HG03175 (cell line): ENCODE results near the gene RAB6A.
"Not testable (repeated sequence)": the region's sequence is repeated elsewhere in the genome, so short reads cannot be mapped to it uniquely, and the experiment has no call there.

ENCODE experiments used
- ATAC-seq: cut with Tn5 transposase; IDR thresholded peaks from one replicate; pipeline ENCODE4 v1.9.1; 2021; ENCODE audit warnings: mild to moderate bottlenecking, moderate library complexity; ENCODE audit not compliant: unreplicated experiment

RAB6A gene

DNA sequence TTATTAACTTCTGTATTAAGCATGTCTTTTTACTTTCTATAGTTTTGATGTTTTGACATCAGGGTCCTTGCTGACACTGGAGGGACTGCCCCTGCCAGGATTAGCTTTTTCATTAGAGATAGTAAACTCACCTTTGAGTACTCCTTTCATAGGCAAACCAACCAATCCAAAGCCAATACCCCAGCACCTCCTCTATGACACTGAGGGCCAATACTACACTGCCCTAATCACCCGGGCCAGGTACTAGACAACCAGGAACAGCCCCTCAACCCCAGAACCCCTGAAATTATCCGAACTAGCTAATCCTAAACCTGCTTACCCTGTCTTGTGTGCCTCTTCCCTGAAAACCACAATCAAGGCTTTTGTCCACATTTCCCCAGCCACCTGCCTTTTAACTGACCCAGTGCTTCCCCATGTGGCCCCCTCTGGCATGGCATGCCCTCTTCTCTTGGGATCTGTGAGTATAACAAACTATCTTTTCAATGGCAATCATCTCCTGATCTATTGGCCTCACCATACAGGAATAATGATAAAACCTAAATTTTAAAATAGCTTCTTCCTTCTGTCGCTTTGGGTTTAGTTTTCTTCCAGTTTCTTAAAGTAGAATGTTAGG, 31.2 kb downstream of the RAB6A start:
- ATAC-seq: no peak

DNA sequence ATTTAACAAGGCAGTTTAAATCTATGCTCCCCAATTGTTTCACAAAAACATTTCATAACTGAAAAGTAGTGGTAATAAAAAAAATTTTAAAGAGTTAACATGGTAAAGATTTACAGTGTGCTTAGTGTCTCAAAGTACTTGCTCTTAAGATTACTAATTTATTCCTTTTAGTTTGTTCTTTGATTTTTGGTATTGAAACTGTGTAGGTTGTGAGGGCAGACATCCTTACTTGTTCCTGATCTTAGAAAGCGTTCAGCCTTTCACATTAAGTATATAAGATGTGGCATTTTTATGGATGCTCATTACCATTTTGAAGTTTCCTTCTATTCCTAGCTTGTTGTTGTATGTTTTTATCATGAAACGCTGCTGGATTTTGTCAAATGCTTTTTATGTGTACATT, 32.9 kb downstream of the RAB6A start:
- ATAC-seq: no peak

DNA sequence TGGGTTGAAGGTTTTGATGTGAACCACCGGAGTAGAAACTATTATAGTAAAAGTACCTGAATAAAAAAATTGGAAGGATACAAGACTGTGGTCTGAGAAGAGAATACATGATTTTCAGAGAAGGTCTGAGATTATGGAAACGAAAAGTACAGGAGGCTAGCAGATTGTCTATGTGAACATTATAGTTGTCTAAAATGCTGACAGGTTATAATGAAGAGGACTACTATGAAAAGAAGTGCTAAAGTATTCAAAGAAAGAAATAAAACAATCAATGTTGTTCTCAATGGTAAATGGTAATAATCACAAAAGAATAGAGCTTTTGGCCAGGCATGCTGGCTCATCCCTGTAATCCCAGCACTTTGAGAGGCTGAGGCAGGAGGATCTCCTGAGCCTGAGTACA, 34.0 kb downstream of the RAB6A start:
- no peak for ATAC-seq

DNA sequence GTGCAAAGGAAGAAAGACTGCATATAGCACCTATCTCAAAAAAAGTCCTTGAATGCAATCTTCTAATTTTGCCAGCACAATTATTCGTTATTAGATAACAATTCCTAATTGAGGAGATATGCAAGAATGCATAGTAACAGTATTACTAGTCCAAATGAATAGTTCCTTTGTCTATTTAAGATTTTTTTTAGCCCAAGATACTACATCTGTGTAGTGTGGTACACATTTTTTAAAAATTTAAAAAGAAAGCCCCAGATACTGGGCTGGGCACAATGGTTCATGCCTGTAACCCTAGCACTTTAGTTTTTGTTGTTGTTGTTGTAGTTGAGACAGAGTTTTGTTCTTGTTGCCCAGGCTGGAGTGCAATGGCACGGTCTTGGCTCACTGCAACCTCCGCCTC, 43.7 kb downstream of the RAB6A start:
- ATAC-seq: no peak

DNA sequence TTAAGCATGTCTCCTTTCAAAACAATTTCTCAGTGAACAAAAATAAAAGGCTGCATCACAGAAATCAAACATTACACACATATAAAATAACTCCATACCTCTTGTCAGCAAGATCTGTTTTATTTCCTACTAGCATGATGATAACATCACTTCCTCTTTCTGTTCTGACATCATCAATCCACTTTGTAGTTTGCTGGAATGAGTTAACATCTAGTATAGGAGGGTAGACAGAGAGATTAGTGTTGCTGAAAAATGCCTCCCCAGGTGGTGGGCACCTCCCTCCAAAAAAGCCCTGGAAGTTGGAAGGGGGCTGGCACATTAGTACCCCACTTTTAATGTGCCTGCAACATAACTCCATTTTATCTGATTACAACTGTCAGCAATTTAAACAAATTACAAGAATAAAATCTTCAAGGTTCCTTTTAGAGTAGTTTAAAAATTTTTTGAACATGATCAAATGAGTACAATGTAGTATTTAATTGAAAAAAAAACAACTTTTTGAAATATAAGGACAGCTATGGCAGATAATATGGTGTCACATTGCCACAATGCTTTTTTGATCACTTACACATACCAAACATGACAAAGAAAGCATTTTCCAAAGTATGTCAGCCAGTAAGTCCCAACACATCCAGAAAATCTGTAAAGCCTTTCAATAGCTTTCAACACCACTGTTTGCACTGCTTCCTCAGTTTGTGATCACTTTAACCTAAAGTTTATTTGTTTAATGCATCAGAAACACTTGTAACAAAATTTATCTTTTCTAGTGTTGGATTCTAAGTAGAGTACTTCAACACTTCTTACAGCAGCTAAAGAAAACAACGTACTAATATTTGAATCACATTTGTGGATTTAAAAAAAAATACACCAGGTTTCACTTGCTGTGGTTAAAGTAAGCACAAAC, 44.5 kb downstream of the RAB6A start:
- ATAC-seq: no peak

DNA sequence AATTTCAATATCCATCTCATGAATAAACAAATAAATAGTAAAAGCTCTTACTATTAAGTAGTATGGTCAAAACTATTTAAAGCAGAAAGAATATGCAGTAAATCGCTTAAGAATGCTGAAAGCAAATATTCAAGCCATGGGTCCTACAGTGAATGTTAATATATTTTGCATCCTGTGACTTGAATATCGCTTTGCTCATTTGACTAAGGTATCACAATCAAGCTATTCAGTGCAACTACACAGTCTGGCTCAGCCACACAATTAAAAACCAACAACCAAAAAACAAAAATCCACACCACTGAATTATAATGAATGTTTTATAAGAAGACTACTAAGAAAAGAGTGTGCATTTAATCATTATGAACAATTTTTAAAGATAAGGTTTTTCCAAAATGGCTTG, 45.3 kb downstream of the RAB6A start:
- no peak for ATAC-seq

DNA sequence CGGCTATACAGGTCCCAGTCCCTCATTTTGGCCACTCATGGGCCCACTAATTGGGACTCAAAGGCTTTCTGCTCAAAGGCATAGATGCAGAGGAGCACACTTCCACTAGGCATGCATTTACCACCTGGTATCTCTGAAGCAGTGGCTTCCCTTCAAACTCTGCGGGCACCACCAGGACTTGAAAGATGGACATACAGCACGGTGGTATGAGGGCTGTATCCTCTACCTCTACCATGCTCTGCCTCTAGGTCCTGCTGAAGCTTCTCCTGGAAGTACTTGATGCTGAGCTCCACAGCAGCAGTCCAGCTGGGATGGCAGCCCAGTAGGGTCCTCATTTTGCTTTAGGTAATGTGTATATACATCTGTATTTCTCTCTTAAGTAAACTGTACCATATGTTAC, 49.9 kb downstream of the RAB6A start:
- no peak for ATAC-seq

DNA sequence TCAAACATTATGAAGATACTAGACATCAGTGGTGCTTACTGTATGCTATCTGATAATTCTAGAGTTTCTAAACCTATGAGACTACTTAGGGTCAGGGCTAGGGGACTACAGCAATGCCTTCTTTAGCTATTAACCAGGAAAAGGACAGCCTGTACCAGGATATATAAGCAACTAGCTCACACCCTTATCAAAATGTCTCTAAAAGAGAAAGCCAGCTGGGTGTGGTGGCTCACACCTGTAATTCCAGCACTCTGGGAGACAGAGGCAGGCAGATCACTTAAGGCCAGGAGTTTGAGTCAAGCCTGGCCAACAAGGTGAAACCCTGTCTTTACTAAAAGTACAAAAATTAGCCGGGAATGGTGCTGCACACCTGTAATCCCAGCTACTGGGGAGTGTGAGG, 55.8 kb downstream of the RAB6A start:
- ATAC-seq: no peak

DNA sequence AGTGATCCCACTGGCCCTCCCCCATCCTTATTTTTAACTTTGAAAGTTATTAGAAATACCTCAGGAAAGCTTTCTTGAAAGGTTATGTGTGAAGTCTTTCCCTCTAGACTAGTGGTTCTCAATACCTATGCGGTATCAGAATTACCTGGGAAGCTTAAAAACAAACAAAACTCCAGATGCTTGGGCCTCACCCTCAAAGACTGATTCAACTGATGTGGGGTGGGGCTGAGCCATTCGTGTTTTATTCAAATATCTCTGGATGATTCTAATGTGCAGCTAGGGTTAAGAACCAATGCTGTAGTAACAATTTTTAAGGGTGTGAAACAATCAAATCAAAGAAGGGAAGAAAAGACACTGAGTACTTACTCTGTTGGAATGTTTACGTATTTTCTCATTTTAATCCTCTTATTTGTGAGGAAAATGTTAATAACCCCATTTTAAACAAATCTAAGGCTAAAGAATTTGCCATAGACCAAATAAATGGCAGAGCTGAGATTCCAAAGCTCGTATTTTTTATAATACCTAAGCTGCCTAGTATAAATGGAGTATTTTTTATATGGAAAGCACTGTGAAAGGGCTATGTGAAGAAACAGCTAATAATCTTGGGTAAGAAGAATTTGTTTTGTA, 66.9 kb downstream of the RAB6A start:
- no peak for ATAC-seq

DNA sequence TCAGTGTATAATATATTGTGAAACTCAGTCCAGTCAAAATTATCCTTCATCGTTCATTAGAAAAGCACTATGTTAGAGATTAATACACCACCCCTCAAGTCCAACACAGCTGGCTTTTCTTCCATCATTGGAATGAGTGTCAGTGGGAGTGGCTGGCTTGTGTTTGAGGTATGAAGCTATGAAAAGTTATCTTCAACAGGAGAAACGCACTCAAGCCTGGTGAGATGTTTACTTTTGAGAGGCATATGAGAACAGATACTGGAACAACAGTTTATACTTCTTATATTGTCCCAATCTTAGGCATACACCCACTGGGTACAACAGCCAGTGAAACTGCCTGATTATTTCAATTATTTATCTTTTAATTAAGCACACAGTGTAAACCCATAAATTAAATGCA, 80.2 kb downstream of the RAB6A start:
- ATAC-seq: no peak

DNA sequence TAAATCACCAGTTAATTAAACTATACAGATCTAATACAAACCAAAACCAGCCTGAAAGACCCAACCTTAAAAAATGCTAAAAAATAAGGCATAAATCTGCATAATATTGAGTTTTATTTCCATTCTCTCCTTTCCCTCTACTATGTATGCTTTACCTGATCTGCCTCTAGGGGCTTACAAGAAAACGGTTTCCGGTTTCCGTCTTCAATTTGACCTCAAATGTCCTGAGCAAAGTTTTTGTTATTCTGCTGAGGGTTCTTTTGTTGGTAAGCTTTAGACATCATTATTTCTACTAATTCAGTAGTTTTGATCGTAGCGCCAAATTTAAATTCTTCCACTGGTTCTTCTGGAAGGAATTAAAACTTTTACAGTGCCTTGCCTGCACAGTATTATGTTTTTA, 84.3 kb downstream of the RAB6A start:
- ATAC-seq: not testable (repeated sequence)

DNA sequence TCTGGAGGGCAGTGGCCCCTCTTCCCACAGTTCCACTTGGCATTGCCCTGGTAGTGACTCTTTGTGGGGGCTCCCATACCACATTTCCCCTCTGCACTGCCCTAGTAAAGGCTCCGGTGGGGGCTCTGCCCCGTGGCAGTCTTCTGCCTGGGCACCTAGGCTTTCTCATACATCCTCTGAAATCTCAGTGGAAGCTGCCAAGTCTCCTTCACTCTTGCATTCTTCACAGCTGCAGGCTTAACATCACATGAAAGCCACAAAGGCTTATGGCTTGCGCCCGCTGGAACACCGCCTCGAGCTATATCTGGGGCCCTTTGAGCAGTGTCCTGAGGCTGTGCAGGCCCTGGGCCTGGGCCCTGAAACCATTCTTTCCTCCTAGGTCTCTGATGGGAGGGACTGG, 89.2 kb downstream of the RAB6A start:
- no peak for ATAC-seq

DNA sequence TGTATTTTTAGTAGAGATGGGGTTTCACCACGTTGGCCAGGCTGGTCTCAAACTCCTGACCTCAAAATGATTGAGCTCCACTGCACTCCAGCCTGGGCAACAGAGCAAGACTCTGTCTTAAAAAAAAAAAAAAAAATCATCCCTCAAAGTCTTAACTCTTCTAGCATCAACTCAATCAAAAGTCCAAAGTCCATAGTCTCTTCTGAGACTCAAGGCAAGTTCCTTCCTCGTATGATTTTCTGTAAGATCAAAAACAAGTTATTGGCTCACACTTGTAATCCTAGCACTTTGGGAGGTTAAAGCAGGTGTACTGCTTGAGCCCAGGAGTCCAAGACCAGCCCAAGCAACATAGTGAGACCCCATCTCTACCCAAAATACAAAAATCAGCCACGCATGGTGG, 90.1 kb downstream of the RAB6A start:
- no peak for ATAC-seq

DNA sequence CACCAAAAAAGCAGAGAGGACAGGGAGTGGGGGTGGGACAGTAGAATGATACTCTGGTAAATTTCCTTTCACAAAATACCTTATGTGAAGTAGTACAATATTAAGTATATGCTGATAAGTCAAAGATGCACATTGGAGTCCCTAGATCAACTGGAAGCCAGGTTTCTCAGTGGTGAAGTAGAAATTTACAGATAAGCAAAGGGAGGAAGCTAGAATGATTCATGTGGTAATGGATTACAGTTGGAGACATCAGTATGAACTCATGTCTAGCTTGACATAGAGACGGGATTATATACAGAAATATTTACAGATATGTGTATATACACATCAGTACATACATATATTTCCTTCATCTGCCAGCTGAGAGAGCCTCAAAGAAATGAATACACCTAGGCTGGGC, 93.0 kb downstream of the RAB6A start:
- ATAC-seq: no peak

DNA sequence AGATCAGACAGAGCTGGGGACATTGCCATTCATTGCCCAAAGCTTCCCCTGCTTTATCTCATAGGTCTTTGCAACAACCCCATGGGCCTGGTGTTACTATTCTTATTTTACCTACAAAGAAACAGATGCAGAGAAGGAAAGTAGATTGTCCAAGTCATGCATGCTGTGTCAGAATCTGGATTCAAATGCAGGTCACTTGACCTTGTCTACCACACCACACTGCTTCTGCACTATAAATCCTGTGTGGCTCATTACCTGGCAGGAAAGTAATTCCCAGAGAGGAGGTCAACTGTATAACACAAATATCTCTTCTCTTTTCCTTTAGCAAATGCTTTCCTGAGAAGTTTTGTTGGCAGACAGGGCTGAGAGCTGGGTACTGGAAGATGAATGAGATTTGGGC, 96.0 kb downstream of the RAB6A start:
- ATAC-seq: no peak

DNA sequence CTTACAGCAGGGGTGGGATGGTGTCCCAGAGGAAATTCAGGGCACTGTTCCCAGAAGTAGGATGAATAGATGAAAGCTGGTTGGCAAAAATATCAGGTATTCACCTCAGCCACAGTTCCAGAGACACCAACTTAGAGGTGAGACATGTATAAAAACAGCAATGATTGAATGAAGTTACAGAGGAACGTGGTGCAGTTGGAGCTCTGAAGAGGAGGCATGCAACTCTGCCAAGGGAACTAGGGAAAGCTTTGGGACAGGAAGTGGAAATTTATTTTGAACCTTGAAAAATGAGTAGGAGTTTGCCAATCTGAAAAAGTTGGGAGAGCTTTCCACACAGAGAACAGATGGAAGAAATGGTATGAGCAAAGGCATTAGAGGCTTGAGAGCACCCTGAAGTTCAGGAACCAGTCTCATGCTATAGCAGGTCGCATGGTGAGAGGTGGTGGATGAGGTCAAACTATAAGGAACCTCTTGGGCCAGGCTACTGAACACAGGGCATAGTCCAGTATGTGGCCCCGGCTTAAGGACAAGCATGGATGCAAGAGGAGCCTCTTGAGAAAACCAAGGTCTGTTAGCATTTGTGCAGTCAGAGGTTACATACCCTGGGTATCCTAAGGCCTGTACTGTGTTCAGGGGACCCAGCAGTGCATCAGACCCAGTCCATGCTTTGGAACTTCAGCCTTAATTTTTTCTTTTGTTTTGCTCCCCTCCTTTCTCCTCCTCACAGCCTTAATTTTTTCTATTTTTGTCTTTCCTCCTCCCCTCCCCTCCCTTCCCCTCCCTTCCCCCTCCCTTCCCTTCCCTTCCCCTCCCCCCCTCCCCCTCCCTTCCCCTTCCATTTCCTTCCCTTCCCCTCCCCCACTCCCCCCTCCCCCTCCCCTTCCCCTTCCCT, 97.0 kb downstream of the RAB6A start:
- ATAC-seq: no peak

DNA sequence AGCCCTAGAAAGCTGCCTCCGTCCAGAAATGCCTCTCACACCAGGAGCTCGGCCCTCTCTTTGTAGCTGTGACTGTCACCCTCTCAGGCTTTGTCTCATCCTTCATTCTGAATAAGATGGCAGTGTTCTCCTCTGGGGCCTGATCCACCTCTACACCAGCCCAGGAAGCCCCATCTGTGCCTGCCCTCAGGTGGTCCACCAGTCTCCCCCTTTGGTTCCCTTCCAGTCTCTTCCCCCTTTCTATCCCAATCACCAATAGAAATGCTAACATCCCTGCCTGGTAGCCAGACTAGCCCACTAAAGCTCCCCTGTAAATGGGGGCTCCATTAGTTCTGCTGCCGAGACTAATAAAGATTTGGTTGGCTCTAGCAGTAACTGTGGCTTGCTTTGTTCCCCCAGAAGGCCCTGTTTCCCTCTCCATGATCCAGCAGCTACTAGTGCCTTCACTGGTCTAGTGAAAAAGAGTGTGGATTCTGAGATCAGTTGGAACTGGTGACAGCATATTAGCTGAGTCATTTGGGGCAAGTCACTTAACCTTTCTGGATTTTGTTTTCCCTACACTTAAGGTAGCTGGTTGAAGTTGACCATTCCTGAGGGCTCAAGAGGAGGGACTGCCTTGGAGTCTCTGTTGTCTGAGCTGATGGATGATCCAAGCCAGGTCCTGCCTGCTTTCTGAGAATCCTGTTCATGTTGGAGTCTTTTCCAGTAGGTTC, 98.3 kb downstream of the RAB6A start:
- no peak for ATAC-seq

DNA sequence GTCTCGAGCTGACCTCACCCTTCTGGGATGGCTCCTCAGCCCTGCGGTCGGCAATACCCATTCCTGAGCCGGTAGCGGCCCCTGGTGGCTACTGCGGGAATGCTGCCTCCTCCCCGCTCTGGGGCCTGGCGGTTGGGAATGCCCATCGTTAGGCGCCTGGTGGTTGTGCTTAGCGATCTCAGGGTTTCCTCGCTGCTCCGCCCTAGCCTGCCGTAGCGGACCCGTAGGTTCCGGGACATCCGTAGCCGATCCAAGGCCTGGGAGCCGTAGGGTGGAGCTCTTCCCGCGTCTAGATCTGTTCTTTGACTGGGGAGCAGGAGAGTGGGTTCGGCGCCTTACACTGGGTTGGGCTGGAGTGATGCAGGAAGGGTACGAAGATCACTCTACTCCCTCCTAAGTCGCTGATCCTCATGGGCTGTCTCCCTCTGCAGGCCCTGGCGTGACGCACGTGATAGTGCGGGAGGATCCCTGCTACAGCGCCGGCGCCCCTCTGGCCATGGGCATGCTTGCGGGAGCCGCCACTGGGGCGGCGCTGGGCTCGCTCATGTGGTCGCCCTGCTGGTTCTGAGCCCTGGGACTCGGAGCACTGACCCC, 99.7 kb downstream of the RAB6A start:
- peak; percentile 63 for ATAC-seq

DNA sequence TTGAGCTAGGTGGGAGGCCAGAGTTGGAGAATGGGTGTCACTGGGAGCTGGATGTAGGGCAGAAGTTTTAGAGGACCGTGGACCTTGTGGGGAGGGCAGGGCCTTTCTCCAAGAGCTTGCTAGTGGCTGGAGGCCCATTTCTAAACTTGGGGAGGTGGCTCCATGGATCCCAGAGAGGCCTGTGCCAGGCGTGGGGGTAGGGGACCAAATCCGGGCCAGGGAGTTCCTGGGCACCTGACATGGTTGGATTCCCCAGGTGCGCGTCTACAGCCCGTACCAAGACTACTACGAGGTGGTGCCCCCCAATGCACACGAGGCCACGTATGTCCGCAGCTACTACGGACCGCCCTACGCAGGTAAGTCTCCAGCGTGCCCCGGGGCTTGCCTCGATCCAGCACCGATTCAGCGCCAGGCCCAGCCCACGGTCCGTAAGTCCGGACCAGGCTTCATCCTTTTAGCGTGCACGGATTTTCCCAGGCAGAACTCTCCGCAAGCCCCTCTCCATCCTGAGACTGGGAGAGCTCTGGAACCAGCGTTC, 100.3 kb downstream of the RAB6A start:
- no peak for ATAC-seq

DNA sequence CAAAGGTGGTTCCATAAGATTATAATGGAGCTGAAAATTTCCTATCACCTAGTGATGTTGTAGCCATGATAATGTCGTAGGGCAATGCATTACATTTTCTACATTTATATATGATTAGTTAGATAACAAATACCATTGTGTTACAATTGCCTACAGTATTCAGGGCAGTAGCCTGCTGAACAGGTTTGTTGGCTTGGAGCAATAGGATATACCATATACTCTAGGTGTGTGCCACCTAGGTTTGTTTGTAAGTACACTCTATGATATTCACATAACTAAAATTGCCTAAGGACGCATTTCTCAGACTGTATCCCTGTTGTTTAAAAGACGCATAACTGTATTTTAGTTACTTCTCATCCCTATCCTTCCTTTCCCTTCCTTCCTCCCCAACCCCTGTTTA, 100.9 kb downstream of the RAB6A start:
- ATAC-seq: no peak
